GM19395 (cell line): ENCODE measurements around the gene MAEA.

Source experiments
- ATAC-seq: cut with Tn5 transposase; IDR thresholded peaks from one replicate; pipeline ENCODE4 v1.9.1; 2021; ENCODE audit warnings: mild to moderate bottlenecking, moderate library complexity; ENCODE audit not compliant: unreplicated experiment

Gene MAEA

GRCh38 chr4:1249731-1250526 lies 39.8 kb upstream of the MAEA start:
- peak; percentile 22 for ATAC-seq

- no peak for ATAC-seq
Observed at GRCh38 chr4:1250527-1250812, 39.2 kb upstream of the MAEA start.

- no peak for ATAC-seq
Observed at GRCh38 chr4:1250921-1251772, 38.5 kb upstream of the MAEA start.

- no peak for ATAC-seq
Observed at GRCh38 chr4:1251773-1252066, 38.0 kb upstream of the MAEA start.

GRCh38 chr4:1252928-1253492 lies 36.7 kb upstream of the MAEA start:
- ATAC-seq, result no peak

- ATAC-seq, result no peak
Observed at GRCh38 chr4:1253831-1254230, 35.9 kb upstream of the MAEA start.

- no peak for ATAC-seq
Observed at GRCh38 chr4:1255151-1255550, 34.5 kb upstream of the MAEA start.

GRCh38 chr4:1255699-1256098 lies 34.0 kb upstream of the MAEA start:
- ATAC-seq, result no peak

GRCh38 chr4:1258457-1258856 lies 31.2 kb upstream of the MAEA start:
- no peak for ATAC-seq

- ATAC-seq, result no peak
Observed at GRCh38 chr4:1259966-1260365, 29.7 kb upstream of the MAEA start.

- no peak for ATAC-seq
Observed at GRCh38 chr4:1260418-1261106, 29.1 kb upstream of the MAEA start.

- no peak for ATAC-seq
Observed at GRCh38 chr4:1261107-1261928, 28.4 kb upstream of the MAEA start.

- ATAC-seq, result no peak
Observed at GRCh38 chr4:1264942-1265341, 24.7 kb upstream of the MAEA start.

GRCh38 chr4:1265351-1265750 lies 24.3 kb upstream of the MAEA start:
- no peak for ATAC-seq

GRCh38 chr4:1266881-1267763 lies 22.6 kb upstream of the MAEA start:
- no peak for ATAC-seq

GRCh38 chr4:1269209-1269608 lies 20.5 kb upstream of the MAEA start:
- ATAC-seq, result no peak

GRCh38 chr4:1271686-1272085 lies 18.0 kb upstream of the MAEA start:
- ATAC-seq, result no peak

GRCh38 chr4:1274871-1275270 lies 14.8 kb upstream of the MAEA start:
- no peak for ATAC-seq

- no peak for ATAC-seq
Observed at GRCh38 chr4:1276984-1277383, 12.7 kb upstream of the MAEA start.
